Measurements from ENCODE around the gene NKD1.

Gene NKD1

DNA sequence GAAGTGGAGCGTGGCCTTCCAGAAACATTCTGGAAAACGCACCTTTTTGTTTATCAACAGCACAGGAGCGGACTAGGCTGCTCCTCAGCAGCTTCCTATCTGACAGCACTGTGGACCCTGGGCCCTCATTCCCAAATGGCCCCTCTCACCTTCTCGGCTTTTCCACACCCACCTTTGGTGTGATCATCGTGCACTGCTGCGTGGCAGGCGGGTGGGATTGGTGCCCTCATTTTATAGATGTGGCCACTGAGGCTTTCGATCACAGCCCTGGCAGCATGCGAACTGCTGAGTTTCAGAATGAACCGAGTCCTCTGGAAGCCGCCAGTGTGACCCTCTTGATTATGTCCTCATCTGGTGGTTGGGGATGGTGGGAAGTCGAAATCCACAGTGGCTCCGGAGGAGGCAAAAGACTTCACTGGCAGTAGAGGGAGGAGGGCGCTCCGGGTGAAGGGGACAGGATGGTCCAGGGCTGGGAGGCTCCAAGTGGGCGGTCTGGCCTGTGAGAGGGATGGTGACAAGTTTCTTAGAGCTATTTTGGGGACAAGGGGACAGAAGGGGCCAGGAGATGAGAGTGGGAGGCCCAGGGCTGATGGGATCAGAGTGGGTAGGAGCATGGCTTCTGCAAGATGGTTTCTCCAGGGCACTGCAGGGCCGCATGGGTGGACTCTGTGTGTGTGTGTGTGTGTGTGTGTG, 49.5 kb downstream of the NKD1 start:
- no peaks in the 10 kb centered on the region for H3K27me3 ChIP-seq
- H3K27ac ChIP-seq, result no peak overlapping the region
- peaks cover 8 to 23% (median 14%) of the 10 kb centered on the region in 10 experiments for H3K4me1 ChIP-seq
- no peaks in the 10 kb centered on the region for H3K9me3 ChIP-seq (replicated peaks in 1 of 11)
- H3K4me3 ChIP-seq, result no peak overlapping the region
- TF ChIP-seq Cebpa-rat (IDR thresholded peaks at IDR 0.05), result no peak
- no peaks in the 10 kb centered on the region for H3K36me3 ChIP-seq
- H3K9ac ChIP-seq, result no peak overlapping the region
- H4K20me1 ChIP-seq, result no peaks in the 10 kb centered on the region
- no peak overlapping the region for H3K4me2 ChIP-seq

DNA sequence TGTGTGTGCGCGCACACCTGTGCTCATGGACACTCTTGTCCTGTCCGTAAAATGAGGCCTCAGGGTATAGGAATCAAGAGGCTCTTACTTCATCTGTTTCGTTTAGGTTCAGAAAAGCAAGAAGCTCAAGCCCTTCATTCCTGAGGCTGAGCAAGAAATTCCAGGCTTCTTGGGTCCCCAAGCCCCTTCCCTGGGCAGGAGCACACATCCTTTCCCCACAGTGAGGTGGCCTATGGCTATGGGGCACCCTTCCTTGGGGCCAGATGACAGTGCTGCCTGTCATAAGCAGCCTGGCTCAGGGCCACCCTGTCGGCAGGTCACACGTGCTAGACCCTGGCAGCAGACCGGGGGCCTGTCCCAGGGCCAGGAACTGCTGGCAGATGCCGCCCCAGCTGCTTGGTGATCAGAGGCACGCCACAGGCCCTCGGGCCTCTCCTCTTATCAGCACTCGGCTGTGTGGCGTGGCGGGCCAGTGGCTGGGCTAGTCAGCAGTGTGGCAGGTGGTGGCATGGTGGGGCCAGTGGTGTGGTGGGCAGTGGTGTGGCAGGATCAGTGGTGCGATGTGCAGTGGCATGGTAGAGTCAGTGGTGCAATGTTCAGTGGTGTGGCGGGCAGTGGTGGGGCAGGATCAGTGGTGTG, 50.2 kb downstream of the NKD1 start:
- Histone ChIP-seq H4K20me1 (no peaks in the 10 kb centered on the region), H3K27ac (no peak overlapping the region), H3K4me2 (no peak overlapping the region), H3K36me3 (no peaks in the 10 kb centered on the region), H3K4me3 (no peak overlapping the region), H3K4me1 (peaks cover 15 to 30% (median 20%) of the 10 kb centered on the region in 10 experiments), H3K9me3 (replicated peaks in 1 of 11) (no peaks in the 10 kb centered on the region), H3K9ac (no peak overlapping the region), H3K27me3 (no peaks in the 10 kb centered on the region)
- TF ChIP-seq Cebpa-rat (IDR thresholded peaks at IDR 0.05), result no peak

DNA sequence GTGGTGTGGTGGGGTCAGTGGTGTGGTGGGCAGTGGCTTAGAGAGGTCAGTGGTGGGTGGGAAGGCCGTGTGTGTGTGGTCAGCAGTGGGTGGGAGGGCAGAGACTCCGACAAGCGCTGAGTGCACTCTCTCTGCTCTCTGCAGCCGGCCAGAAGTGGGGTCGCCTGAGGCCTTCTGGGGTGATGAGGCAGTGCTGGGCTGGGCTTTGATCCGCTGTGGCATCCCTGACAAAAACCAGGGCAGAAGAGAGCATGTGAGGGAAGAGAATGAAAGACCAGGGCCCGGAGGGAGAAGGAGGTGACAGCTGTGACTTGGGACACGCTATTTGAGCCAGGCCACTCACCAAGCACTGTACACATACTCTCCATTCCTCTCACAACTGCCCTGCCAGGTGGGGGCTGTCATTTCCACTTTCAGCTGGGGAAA, 50.8 kb downstream of the NKD1 start:
- Histone ChIP-seq H3K9ac (no peak overlapping the region), H3K27ac (no peak overlapping the region), H3K27me3 (no peaks in the 10 kb centered on the region), H3K4me2 (no peak overlapping the region), H4K20me1 (no peaks in the 10 kb centered on the region), H3K4me1 (peaks cover 20 to 35% (median 26%) of the 10 kb centered on the region in 10 experiments), H3K36me3 (no peaks in the 10 kb centered on the region), H3K4me3 (no peak overlapping the region), H3K9me3 (replicated peaks in 1 of 11) (no peaks in the 10 kb centered on the region)
- no peak for TF ChIP-seq Cebpa-rat (IDR thresholded peaks at IDR 0.05)

- no peaks in the 10 kb centered on the region for H3K36me3 ChIP-seq
- no peak for TF ChIP-seq Cebpa-rat (IDR thresholded peaks at IDR 0.05)
- no peak overlapping the region for H3K4me2 ChIP-seq
- H3K27me3 ChIP-seq, result no peaks in the 10 kb centered on the region
- no peaks in the 10 kb centered on the region for H3K9me3 ChIP-seq (replicated peaks in 1 of 11)
- no peak overlapping the region for H3K4me3 ChIP-seq
- no peak overlapping the region for H3K27ac ChIP-seq
- H3K4me1 ChIP-seq, result peaks cover 21 to 35% (median 28%) of the 10 kb centered on the region in 10 experiments
- no peak overlapping the region for H3K9ac ChIP-seq
- peaks cover 0 to 2% (median 0%) of the 10 kb centered on the region in 11 experiments; a peak in 1 of 22 replicates for H4K20me1 ChIP-seq
These were observed 51.3 kb downstream of the NKD1 start for GRCh38 chr16:50599494-50599893.

DNA sequence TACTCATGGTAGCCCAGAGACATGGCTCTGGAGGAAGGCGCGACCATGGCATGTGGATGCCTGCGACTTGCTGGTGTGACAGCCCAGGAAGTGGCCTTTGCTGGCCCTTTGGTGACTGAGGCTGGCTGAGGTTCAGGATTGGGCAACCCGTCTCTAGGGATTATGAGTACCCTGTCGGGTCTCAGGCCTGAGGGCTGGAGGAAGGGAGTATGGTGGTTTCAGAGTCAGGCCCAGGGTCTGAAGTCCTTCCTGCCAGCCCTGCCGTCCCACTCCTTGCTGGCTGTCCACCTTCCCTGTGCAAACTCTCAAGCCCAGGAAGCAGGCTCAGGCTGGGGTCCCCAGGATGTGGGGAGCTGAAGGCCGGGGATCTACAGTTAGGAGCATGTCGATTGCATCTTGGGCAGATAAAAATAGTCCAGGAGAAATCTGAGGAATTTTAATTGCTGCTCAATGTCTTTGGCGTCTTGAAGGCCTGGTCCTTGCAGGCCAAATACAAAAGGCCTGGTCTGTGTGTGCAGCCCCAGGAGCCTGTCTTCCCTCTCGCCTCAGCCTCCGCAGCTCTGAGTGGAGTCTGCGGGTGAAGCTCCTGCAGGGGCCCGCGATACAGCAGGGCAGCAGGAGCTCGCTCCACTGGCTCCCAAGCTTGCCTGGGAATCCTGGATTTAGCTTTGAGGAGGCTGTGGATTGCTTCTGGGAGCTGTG, 52.5 kb downstream of the NKD1 start:
- no peaks in the 10 kb centered on the region for H3K27me3 ChIP-seq
- H3K4me2 ChIP-seq, result peak overlapping the region in 10 of 11 experiments; percentile 10 to 78 (median 54); a peak in 16 of 22 replicates
- no peaks in the 10 kb centered on the region for H3K36me3 ChIP-seq
- no peak for TF ChIP-seq Cebpa-rat (IDR thresholded peaks at IDR 0.05)
- H3K4me1 ChIP-seq, result peaks cover 21 to 35% (median 28%) of the 10 kb centered on the region in 10 experiments
- H4K20me1 ChIP-seq, result peaks cover 0 to 7% (median 0%) of the 10 kb centered on the region in 11 experiments; a peak in 1 of 22 replicates
- H3K9ac ChIP-seq, result no peak overlapping the region; a peak in 2 of 22 replicates
- no peak overlapping the region; a peak in 1 of 22 replicates for H3K27ac ChIP-seq
- H3K9me3 ChIP-seq (replicated peaks in 1 of 11), result no peaks in the 10 kb centered on the region
- no peak overlapping the region for H3K4me3 ChIP-seq

DNA sequence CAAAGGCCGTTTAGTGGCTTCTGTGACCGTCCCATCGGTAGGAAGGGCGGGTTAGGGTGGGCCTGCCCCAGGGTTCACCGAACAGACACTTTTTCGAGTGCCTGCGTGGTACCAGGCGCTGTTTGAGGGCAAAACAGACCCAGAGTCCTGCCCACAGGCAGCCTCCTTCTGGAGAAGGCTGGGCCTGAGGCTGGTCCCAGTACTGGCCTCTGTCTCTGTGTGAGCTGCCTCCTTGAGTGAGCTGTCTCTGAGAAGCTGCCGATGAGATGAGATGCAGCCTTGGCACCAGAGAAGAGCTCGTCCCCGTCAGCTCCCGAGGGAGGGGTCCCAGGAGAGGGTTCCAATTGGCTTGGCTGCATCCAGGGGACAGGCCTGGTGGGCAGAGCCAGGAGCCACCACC, 53.1 kb downstream of the NKD1 start:
- H3K9ac ChIP-seq, result no peak overlapping the region; a peak in 1 of 22 replicates
- H3K4me3 ChIP-seq, result no peak overlapping the region
- H4K20me1 ChIP-seq, result peaks cover 0 to 7% (median 0%) of the 10 kb centered on the region in 11 experiments; a peak in 1 of 22 replicates
- peaks cover 21 to 35% (median 28%) of the 10 kb centered on the region in 10 experiments for H3K4me1 ChIP-seq
- H3K36me3 ChIP-seq, result no peaks in the 10 kb centered on the region
- H3K27me3 ChIP-seq, result no peaks in the 10 kb centered on the region
- peak overlapping the region in 3 of 11 experiments; percentile 24 to 84 (median 73); a peak in 4 of 22 replicates for H3K4me2 ChIP-seq
- H3K27ac ChIP-seq, result peak overlapping the region in 1 of 11 experiments; percentile 4; a peak in 1 of 22 replicates
- TF ChIP-seq Cebpa-rat (IDR thresholded peaks at IDR 0.05), result no peak
- H3K9me3 ChIP-seq (replicated peaks in 1 of 11), result no peaks in the 10 kb centered on the region

GRCh38 chr16:50602126-50602525, 53.9 kb downstream of the NKD1 start:
- no peak for TF ChIP-seq Cebpa-rat (IDR thresholded peaks at IDR 0.05)
- Histone ChIP-seq H3K4me1 (peaks cover 21 to 35% (median 28%) of the 10 kb centered on the region in 10 experiments), H4K20me1 (peaks cover 0 to 7% (median 0%) of the 10 kb centered on the region in 11 experiments; a peak in 1 of 22 replicates), H3K4me2 (peak overlapping the region in 6 of 11 experiments; percentile 24 to 84 (median 67); a peak in 7 of 22 replicates), H3K27ac (no peak overlapping the region), H3K36me3 (no peaks in the 10 kb centered on the region), H3K4me3 (no peak overlapping the region), H3K9me3 (replicated peaks in 1 of 11) (no peaks in the 10 kb centered on the region), H3K27me3 (no peaks in the 10 kb centered on the region), H3K9ac (no peak overlapping the region)

DNA sequence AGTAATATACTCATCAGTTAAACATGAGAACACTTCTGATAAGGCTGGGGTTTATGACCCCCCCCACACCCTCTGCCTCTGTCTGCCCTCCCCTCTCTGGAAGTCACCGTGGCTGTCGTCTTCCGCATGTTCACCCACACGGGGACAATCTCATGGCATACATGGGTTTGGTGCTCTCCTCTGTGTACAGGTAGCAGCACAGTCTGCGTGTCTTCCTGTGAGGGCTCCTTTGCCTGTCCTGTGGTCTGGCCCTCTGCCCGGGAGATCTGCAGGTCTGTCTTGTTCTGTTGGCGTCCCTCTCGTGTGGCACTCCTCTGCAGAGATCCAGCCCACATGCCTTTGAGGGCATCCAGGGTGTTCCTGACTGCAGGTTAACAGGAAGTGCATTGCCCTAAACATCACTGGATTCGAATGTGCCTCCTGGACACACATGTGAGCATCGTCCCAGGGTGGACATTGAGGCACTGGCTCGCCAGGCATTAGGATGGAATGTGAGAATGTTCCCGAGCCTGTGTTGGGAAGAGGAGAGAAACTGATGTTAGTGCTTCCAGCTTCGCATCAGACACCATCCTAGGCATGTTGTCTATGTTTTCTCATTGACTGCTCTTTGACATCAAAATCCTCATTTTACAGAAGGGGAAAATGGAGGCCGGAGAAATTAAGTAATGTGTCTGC, 54.5 kb downstream of the NKD1 start:
- H4K20me1 ChIP-seq, result peaks cover 0 to 7% (median 0%) of the 10 kb centered on the region in 11 experiments; a peak in 1 of 22 replicates
- H3K9ac ChIP-seq, result peak overlapping the region in 3 of 11 experiments; percentile 40 to 51 (median 47); a peak in 6 of 22 replicates
- no peaks in the 10 kb centered on the region for H3K27me3 ChIP-seq

More for the DNA sequence above, 54.5 kb downstream of the NKD1 start:
- peak overlapping the region; percentile 59 to 84 (median 65); a peak in 21 of 22 replicates for H3K4me2 ChIP-seq
- peaks cover 21 to 35% (median 28%) of the 10 kb centered on the region in 10 experiments for H3K4me1 ChIP-seq
- H3K36me3 ChIP-seq, result no peaks in the 10 kb centered on the region
- H3K4me3 ChIP-seq, result no peak overlapping the region
- H3K9me3 ChIP-seq (replicated peaks in 1 of 11), result no peaks in the 10 kb centered on the region
- TF ChIP-seq Cebpa-rat (IDR thresholded peaks at IDR 0.05), result no peak
- H3K27ac ChIP-seq, result peak overlapping the region in 2 of 11 experiments; percentile 13 to 15; a peak in 1 of 22 replicates
